OCI-LY3 (cell line): ENCODE results near the gene ATP10A.

Experiments used
- H2AFZ ChIP-seq: fragments of 200-600, 300-600 bp; shearing (Covaris generic); 2 replicates; pipeline ENCODE4 v1.6.0; 2014; ENCODE audit warnings: antibody characterized with exemption, low read depth, low read length
- H3K27ac ChIP-seq: fragments of 200-600, 300-600 bp; sonication (generic); 2 replicates; pipeline ENCODE4 v1.5.1; 2014; ENCODE audit warnings: mild to moderate bottlenecking, low read length, moderate library complexity, mixed read lengths
- H3K27me3 ChIP-seq: fragments of 200-600, 300-600 bp; sonication (generic); 2 replicates; pipeline ENCODE4 v1.6.1; 2014; ENCODE audit warnings: low read depth, low read length, mixed read lengths
- H3K36me3 ChIP-seq: fragments of 200-600, 300-600 bp; sonication (generic); replicated peaks from 2 replicates; pipeline ENCODE3; 2014; ENCODE audit warnings: low read depth, low read length, mixed read lengths
- H3K4me1 ChIP-seq: fragments of 300-600, 200-600 bp; sonication (generic); 2 replicates; pipeline ENCODE4 v1.6.1; 2014; ENCODE audit warnings: low read length, mixed read lengths
- H3K4me2 ChIP-seq: fragments of 200-600, 300-600 bp; sonication (generic); 2 replicates; pipeline ENCODE4 v1.6.1; 2014; ENCODE audit warnings: low read length, mixed read lengths
- H3K4me3 ChIP-seq: fragments of 300-600, 200-600 bp; sonication (generic); 2 replicates; pipeline ENCODE4 v1.5.1; 2014; ENCODE audit warnings: antibody characterized with exemption, mild to moderate bottlenecking, low read length, moderate library complexity
- H3K79me2 ChIP-seq: fragments of 300-600, 200-600 bp; shearing (Covaris generic); 2 replicates; pipeline ENCODE4 v1.6.1; 2014; ENCODE audit warnings: mild to moderate bottlenecking, low read length, mixed read lengths
- H3K9ac ChIP-seq: fragments of 300-600, 200-600 bp; shearing (Covaris generic); 2 replicates; pipeline ENCODE4 v1.6.0; 2014; ENCODE audit warnings: mild to moderate bottlenecking, low read length, moderate library complexity
- H3K9me3 ChIP-seq: fragments of 200-600, 300-600 bp; shearing (Covaris generic); 2 replicates; pipeline ENCODE4 v1.6.1; 2014; ENCODE audit warnings: low read length, mixed read lengths; ENCODE audit not compliant: insufficient read depth
- H4K20me1 ChIP-seq: fragments of 200-600, 300-600 bp; sonication (generic); 2 replicates; pipeline ENCODE4 v1.6.1; 2016; ENCODE audit warnings: low read length, mixed read lengths; ENCODE audit not compliant: insufficient read depth
- EZH2phosphoT487 ChIP-seq: fragments of 200-600 bp; shearing (Covaris generic); IDR thresholded peaks from 2 replicates; pipeline ENCODE4 v1.6.1; 2018; ENCODE audit warnings: antibody characterized with exemption, mixed run types, low read depth
- TF ChIP-seq, protein P1 (sequence below): fragments of 200-600, 300-600 bp; sonication (generic); IDR thresholded peaks from 2 replicates; pipeline ENCODE4 v1.5.1; 2014; ENCODE audit warnings: antibody characterized with exemption, low read length, low read depth

Gene ATP10A

DNA sequence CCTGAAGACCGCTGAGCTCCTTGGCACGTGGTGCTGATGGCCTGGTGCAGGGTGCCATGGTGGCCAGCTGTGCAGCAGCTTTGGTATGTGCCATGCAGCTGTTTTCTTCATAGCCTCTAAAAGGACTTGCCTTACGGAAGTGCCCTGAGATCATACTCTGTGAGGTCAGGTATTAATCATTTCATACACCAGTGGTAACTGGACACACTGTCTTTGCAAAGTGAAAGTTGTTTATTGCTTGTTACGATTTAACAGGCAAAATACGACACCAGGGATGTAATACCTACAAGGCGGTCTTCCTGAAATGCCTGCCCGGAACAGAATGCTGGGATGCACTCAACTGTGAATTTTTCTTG, 184.6 kb downstream of the ATP10A start:
- Histone ChIP-seq H3K27ac (no peak overlapping the region), H4K20me1 (no peaks in the 10 kb centered on the region), H3K9ac (no peak overlapping the region), H3K27me3 (no peaks in the 10 kb centered on the region), H3K9me3 (no peaks in the 10 kb centered on the region), H3K4me1 (no peaks in the 10 kb centered on the region), H3K36me3 (no peaks in the 10 kb centered on the region), H2AFZ (no peak overlapping the region), H3K79me2 (no peaks in the 10 kb centered on the region), H3K4me3 (no peak overlapping the region), H3K4me2 (no peak overlapping the region)
- no peak for TF ChIP-seq EZH2phosphoT487
- TF ChIP-seq, protein P1, sequence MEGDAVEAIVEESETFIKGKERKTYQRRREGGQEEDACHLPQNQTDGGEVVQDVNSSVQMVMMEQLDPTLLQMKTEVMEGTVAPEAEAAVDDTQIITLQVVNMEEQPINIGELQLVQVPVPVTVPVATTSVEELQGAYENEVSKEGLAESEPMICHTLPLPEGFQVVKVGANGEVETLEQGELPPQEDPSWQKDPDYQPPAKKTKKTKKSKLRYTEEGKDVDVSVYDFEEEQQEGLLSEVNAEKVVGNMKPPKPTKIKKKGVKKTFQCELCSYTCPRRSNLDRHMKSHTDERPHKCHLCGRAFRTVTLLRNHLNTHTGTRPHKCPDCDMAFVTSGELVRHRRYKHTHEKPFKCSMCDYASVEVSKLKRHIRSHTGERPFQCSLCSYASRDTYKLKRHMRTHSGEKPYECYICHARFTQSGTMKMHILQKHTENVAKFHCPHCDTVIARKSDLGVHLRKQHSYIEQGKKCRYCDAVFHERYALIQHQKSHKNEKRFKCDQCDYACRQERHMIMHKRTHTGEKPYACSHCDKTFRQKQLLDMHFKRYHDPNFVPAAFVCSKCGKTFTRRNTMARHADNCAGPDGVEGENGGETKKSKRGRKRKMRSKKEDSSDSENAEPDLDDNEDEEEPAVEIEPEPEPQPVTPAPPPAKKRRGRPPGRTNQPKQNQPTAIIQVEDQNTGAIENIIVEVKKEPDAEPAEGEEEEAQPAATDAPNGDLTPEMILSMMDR = no peak

DNA sequence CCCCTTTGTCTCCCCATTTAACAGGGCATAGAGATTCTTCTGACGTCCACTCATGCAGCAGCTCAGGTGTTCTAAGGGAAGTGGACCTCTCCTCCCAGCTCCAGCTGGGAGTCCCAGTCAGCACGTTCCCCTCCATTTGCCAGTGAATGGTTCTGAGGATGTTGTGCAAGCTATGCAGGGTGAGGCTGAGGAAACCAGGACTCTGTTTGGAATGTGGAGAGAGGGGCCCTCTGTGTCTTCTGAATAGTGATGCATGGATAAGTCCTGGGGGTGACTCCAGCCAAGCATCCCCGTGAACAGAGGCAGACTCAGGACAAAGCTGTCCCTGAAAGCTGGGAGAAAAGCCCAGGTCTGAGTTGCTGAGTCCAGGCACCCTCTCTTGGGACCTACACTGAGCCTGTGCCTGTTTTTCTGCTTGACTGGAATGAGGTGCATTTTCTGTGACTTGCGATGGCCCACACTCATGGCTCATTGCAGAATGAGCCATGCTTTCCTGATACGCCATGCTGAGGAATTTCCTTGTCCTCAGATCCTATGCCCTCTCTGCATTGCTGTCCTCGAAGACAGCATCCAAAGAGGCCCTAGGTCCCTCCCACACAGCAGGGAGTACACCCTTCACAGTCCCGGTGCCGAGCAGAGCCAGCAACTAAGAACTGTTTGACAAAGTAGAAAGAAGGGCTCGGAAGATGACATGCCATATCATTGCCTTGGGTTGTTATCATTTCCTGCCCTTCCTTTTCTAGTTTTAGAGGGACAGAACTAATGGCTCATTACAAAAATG, 185.2 kb downstream of the ATP10A start:
- no peak overlapping the region for H3K4me3 ChIP-seq

DNA sequence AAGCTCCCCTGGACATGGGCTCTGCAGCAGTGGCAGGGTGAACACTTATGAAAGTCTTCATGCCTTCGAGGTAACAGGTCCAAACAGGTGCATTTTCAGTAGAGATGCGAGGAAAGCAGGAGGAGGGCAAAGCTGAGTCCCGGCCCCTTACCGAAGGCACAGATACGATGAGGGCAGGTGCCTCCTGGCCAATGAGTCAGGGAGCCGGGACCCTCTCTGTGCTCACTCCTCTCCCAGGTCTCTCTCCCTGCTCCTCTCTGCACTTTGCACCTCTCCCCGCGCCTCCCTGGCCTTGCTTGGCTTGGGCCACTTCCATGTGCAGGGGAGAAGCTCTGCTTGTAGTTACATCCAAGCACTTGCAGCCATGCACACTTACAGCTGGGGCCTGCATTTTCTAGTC, 187.1 kb downstream of the ATP10A start:
- H3K9ac ChIP-seq = no peak overlapping the region
- TF ChIP-seq, protein P1 = no peak
- TF ChIP-seq EZH2phosphoT487 = no peak

More for the DNA sequence above, 185.2 kb downstream of the ATP10A start:
- no peak overlapping the region for H2AFZ ChIP-seq
- no peak for TF ChIP-seq EZH2phosphoT487
- TF ChIP-seq, protein P1 = no peak
- H3K4me1 ChIP-seq = no peaks in the 10 kb centered on the region
- H3K79me2 ChIP-seq = no peaks in the 10 kb centered on the region
- H3K27ac ChIP-seq = no peak overlapping the region
- H3K27me3 ChIP-seq = no peaks in the 10 kb centered on the region
- H3K4me2 ChIP-seq = no peak overlapping the region
- no peaks in the 10 kb centered on the region for H3K9me3 ChIP-seq
- H3K9ac ChIP-seq = no peak overlapping the region
- H3K36me3 ChIP-seq = no peaks in the 10 kb centered on the region
- no peaks in the 10 kb centered on the region for H4K20me1 ChIP-seq

DNA sequence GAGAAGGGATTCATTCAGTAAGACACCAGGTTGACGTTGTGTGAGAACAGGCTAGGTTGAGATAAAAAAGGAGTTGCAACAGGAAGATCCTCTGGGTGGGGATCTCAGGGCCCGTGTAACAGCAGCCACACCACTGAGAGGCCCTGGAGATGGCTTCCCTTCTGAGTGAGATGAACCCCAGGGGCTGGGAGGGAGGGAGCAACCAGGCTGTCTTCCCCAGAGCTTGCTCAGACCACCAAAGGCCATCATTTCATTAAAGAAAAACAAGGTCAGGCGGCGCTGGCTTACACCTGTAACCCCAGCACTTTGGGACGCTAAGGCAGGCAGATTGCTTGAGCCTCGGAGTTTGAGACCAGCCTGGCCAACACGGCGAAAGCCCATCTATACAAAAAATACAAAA, 187.7 kb downstream of the ATP10A start:
- Histone ChIP-seq H3K4me1 (no peaks in the 10 kb centered on the region), H3K27me3 (no peaks in the 10 kb centered on the region), H3K9ac (no peak overlapping the region), H3K9me3 (no peaks in the 10 kb centered on the region), H3K36me3 (no peaks in the 10 kb centered on the region), H2AFZ (no peak overlapping the region), H3K4me2 (no peak overlapping the region), H3K79me2 (no peaks in the 10 kb centered on the region), H3K4me3 (no peak overlapping the region), H4K20me1 (no peaks in the 10 kb centered on the region), H3K27ac (no peak overlapping the region)
- TF ChIP-seq, protein P1 = no peak
- no peak for TF ChIP-seq EZH2phosphoT487

More for the DNA sequence above, 187.1 kb downstream of the ATP10A start:
- H3K4me2 ChIP-seq = no peak overlapping the region
- no peaks in the 10 kb centered on the region for H3K36me3 ChIP-seq
- H3K27ac ChIP-seq = no peak overlapping the region
- no peak overlapping the region for H3K4me3 ChIP-seq
- H2AFZ ChIP-seq = no peak overlapping the region
- H4K20me1 ChIP-seq = no peaks in the 10 kb centered on the region
- no peaks in the 10 kb centered on the region for H3K9me3 ChIP-seq
- no peaks in the 10 kb centered on the region for H3K79me2 ChIP-seq
- H3K27me3 ChIP-seq = no peaks in the 10 kb centered on the region
- no peaks in the 10 kb centered on the region for H3K4me1 ChIP-seq
